ENCODE results near the gene TMEM51. TPM values are rescaled to one million over a fixed set of nuclear protein-coding genes. Genes with fewer than 3 reads are reported as not detected.

TMEM51 gene
- total and polyA plus RNA-seq, 10 of the 15 experiments (the other 5 are each of a cell fraction or from before 2014, with no cell fraction given) = 0.55 to 4.8 (median 3.1) TPM

GRCh38 chr1:15231714-15232201 is 78.2 kb downstream of the TMEM51 start (continued):
- TF ChIP-seq, protein P1, sequence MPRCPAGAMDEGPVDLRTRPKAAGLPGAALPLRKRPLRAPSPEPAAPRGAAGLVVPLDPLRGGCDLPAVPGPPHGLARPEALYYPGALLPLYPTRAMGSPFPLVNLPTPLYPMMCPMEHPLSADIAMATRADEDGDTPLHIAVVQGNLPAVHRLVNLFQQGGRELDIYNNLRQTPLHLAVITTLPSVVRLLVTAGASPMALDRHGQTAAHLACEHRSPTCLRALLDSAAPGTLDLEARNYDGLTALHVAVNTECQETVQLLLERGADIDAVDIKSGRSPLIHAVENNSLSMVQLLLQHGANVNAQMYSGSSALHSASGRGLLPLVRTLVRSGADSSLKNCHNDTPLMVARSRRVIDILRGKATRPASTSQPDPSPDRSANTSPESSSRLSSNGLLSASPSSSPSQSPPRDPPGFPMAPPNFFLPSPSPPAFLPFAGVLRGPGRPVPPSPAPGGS (IDR thresholded peaks at IDR 0.05; ENCODE audit: borderline replicate concordance, insufficient read depth, low read depth, low read length, poor library complexity, severe bottlenecking) = peak; percentile 60
- TF ChIP-seq HDAC6 (IDR thresholded peaks at IDR 0.05; ENCODE audit: unreplicated experiment) (no peak), LARP7 (IDR thresholded peaks at IDR 0.05) (no peak), SPI1 (IDR thresholded peaks at IDR 0.05; ENCODE audit: borderline replicate concordance, insufficient read depth, low read depth, low read length) (peak; percentile 36; the same call in 1 of the 2 replicates), MAX (IDR thresholded peaks at IDR 0.05; ENCODE audit: low read depth, low read length) (no peak), SMC3 (IDR thresholded peaks at IDR 0.05; ENCODE audit: borderline replicate concordance, low read length) (no peak), CBFB (IDR thresholded peaks at IDR 0.05; ENCODE audit: low read depth) (no peak), CHD4 (IDR thresholded peaks at IDR 0.05) (no peak), SIX5 (IDR thresholded peaks at IDR 0.05; ENCODE audit: low read depth, low read length, severe bottlenecking) (no peak), NR2C1 (IDR thresholded peaks at IDR 0.05) (no peak), KDM1A (IDR thresholded peaks at IDR 0.05; ENCODE audit: borderline replicate concordance) (no peak), MXI1 (IDR thresholded peaks at IDR 0.05; ENCODE audit: low read depth, low read length) (no peak), JUNB (IDR thresholded peaks at IDR 0.05) (peak; percentile 42), RCOR1 (conservative IDR thresholded peaks at IDR 0.05; ENCODE audit: low read depth, low read length) (no peak), NR2C2 (IDR thresholded peaks at IDR 0.05; ENCODE audit: borderline replicate concordance, control insufficient read depth, insufficient read length, low read depth) (no peak), IRF5 (IDR thresholded peaks at IDR 0.05; ENCODE audit: borderline replicate concordance) (no peak), ZNF217 (IDR thresholded peaks at IDR 0.05) (peak; percentile 99), CREB1 (IDR thresholded peaks at IDR 0.05; ENCODE audit: low read depth) (0 out of 2 replicates have a peak, but pooled peaks have one; percentile 16), ZBTB40 (IDR thresholded peaks at IDR 0.05; ENCODE audit: borderline replicate concordance) (no peak; the same call in 1 of the 2 replicates), ZZZ3 (IDR thresholded peaks at IDR 0.05; ENCODE audit: control insufficient read depth, insufficient read length, low read depth) (no peak)
- TF ChIP-seq, protein P2, sequence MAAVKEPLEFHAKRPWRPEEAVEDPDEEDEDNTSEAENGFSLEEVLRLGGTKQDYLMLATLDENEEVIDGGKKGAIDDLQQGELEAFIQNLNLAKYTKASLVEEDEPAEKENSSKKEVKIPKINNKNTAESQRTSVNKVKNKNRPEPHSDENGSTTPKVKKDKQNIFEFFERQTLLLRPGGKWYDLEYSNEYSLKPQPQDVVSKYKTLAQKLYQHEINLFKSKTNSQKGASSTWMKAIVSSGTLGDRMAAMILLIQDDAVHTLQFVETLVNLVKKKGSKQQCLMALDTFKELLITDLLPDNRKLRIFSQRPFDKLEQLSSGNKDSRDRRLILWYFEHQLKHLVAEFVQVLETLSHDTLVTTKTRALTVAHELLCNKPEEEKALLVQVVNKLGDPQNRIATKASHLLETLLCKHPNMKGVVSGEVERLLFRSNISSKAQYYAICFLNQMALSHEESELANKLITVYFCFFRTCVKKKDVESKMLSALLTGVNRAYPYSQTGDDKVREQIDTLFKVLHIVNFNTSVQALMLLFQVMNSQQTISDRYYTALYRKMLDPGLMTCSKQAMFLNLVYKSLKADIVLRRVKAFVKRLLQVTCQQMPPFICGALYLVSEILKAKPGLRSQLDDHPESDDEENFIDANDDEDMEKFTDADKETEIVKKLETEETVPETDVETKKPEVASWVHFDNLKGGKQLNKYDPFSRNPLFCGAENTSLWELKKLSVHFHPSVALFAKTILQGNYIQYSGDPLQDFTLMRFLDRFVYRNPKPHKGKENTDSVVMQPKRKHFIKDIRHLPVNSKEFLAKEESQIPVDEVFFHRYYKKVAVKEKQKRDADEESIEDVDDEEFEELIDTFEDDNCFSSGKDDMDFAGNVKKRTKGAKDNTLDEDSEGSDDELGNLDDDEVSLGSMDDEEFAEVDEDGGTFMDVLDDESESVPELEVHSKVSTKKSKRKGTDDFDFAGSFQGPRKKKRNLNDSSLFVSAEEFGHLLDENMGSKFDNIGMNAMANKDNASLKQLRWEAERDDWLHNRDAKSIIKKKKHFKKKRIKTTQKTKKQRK (IDR thresholded peaks at IDR 0.05; ENCODE audit: low read depth, low read length) = no peak

Measured in GM12878 (cell line).